SU-DHL-6 (cell line): ENCODE measurements around the gene TESK2.

Experiments
- H2AFZ ChIP-seq: fragments of 200-600 bp; sonication (generic); 2 replicates; pipeline ENCODE4 v1.6.1; 2014; ENCODE audit warnings: low read depth, mild to moderate bottlenecking, moderate library complexity, mixed read lengths, antibody characterized with exemption, low read length; ENCODE audit not compliant: severe bottlenecking
- H3F3A ChIP-seq: fragments of 200-600 bp; shearing (Covaris generic); 2 replicates; pipeline ENCODE4 v1.6.0; 2016; ENCODE audit warnings: antibody characterized with exemption, mild to moderate bottlenecking; ENCODE audit not compliant: insufficient read depth
- H3K27ac ChIP-seq: fragments of 200-600 bp; sonication (generic); 2 replicates; pipeline ENCODE4 v1.5.1; 2016; ENCODE audit warnings: low read depth, mild to moderate bottlenecking, low read length, moderate library complexity, mixed read lengths
- H3K27me3 ChIP-seq: fragments of 200-600 bp; sonication (generic), shearing (Covaris generic); 2 replicates; pipeline ENCODE4 v1.6.0; 2014; ENCODE audit warnings: mild to moderate bottlenecking, low read length
- H3K36me3 ChIP-seq: fragments of 200-600 bp; sonication (generic); 2 replicates; pipeline ENCODE4 v1.6.1; 2014; ENCODE audit warnings: mild to moderate bottlenecking, low read length, mixed read lengths
- H3K4me2 ChIP-seq: fragments of 300-600, 200-600 bp; shearing (Covaris generic), sonication (generic); 2 replicates; pipeline ENCODE4 v1.6.0; 2014; ENCODE audit warnings: low read length, low read depth, mild to moderate bottlenecking; ENCODE audit not compliant: poor library complexity, severe bottlenecking
- H3K4me3 ChIP-seq: fragments of 200-600 bp; sonication (generic); 2 replicates; pipeline ENCODE4 v1.5.1; 2014; ENCODE audit warnings: antibody characterized with exemption, low read length, mild to moderate bottlenecking, mixed read lengths; ENCODE audit not compliant: insufficient read depth, poor library complexity, severe bottlenecking
- H3K79me2 ChIP-seq: fragments of 200-600 bp; sonication (generic); 2 replicates; pipeline ENCODE4 v1.6.1; 2014; ENCODE audit warnings: mild to moderate bottlenecking, low read length, moderate library complexity; ENCODE audit not compliant: insufficient read depth
- H3K9ac ChIP-seq: fragments of 200-600 bp; sonication (generic); 2 replicates; pipeline ENCODE4 v1.7.0; 2014; ENCODE audit warnings: mild to moderate bottlenecking, low read length
- H3K9me2 ChIP-seq: fragments of 200-600 bp; sonication (generic); replicated peaks from 2 replicates; pipeline ENCODE4 v1.6.1; 2014; ENCODE audit warnings: low read length; ENCODE audit not compliant: insufficient read depth
- H3K9me3 ChIP-seq: fragments of 200-600 bp; sonication (generic); 2 replicates; pipeline ENCODE4 v1.6.1; 2014; ENCODE audit warnings: low read length, mixed read lengths; ENCODE audit not compliant: insufficient read depth
- H4K20me1 ChIP-seq: fragments of 200-600 bp; sonication (generic); 2 replicates; pipeline ENCODE4 v1.6.1; 2014; ENCODE audit warnings: low read depth, mild to moderate bottlenecking, antibody characterized with exemption, low read length, moderate library complexity, mixed read lengths
- CTCF ChIP-seq: fragments of 200-600 bp; sonication (generic); IDR thresholded peaks from one replicate; pipeline ENCODE4 v1.5.1; 2017; ENCODE audit warnings: antibody characterized with exemption, mild to moderate bottlenecking, low read length, moderate library complexity; ENCODE audit not compliant: insufficient read depth, poor library complexity, severe bottlenecking
- EZH2phosphoT487 ChIP-seq: fragments of 200-600 bp; sonication (generic), shearing (Covaris generic); conservative IDR thresholded peaks from 2 replicates; pipeline ENCODE4 v1.6.1; 2018; ENCODE audit warnings: mild to moderate bottlenecking, antibody characterized with exemption, low read length, moderate library complexity, mixed read lengths

Gene TESK2

DNA sequence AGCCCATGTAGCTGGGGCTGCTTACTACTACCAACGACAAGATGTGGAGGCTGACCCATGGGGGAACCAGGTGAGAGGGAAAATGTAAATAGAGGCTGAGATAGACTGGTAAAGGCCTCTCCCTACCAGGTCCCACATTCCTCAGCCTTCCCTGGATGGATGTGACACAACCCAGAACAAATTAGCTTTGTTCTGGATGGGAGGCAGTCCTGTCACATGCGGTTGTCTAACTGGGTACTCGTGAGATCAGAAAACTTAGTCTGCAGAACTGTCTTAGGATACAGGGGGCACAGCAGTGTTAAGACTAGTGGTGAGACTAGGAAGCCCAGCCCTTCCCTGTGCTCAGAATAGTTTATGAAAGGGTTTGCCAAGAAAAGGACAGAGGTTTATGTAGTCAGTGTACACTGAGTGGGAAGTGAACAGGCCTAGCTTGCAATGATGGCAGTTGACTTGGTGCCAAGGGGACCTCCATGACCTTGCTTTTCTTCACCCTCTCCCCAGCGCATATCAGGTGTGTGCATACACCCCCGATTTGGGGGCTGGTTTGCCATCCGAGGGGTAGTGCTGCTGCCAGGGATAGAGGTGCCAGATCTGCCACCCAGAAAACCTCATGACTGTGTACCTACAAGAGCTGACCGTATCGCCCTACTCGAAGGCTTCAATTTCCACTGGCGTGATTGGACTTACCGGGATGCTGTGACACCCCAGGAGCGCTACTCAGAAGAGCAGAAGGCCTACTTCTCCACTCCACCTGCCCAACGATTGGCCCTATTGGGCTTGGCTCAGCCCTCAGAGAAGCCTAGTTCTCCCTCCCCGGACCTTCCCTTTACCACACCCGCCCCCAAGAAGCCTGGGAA is 17.6 kb upstream of the TESK2 start:
- Histone ChIP-seq H2AFZ (no peak overlapping the region), H3F3A (peaks cover 29% of the 10 kb centered on the region), H3K4me2 (no peak overlapping the region)

DNA sequence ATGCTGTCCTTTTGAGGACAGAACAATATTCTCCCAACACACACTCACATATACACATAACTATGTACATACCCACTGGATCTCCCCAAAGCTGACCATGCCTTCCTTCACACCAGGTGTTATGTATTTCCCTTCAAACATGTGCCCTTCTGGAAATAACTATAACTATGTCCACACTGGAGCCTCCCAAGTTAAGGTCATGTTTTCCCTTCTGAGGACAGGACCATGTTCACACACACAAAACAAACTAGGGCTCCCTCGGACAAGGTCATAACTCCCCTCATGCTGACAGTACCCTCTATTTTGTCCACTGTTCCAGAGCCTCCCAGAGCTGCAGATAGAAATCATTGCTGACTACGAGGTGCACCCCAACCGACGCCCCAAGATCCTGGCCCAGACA is 16.9 kb upstream of the TESK2 start:
- H3K9me2 ChIP-seq, result no peaks in the 10 kb centered on the region
- H3K36me3 ChIP-seq, result peaks cover 11% of the 10 kb centered on the region
- no peak overlapping the region for H3K4me3 ChIP-seq
- no peaks in the 10 kb centered on the region for H4K20me1 ChIP-seq
- no peak overlapping the region for H3K4me2 ChIP-seq
- no peaks in the 10 kb centered on the region for H3K27me3 ChIP-seq
- H3K9ac ChIP-seq, result no peak overlapping the region
- H2AFZ ChIP-seq, result no peak overlapping the region
- H3K9me3 ChIP-seq, result no peaks in the 10 kb centered on the region
- H3F3A ChIP-seq, result peaks cover 25% of the 10 kb centered on the region
- H3K79me2 ChIP-seq, result no peaks in the 10 kb centered on the region
- H3K27ac ChIP-seq, result no peak overlapping the region
- TF ChIP-seq CTCF (no peak), EZH2phosphoT487 (no peak)

More for the DNA sequence above, 17.6 kb upstream of the TESK2 start:
- Histone ChIP-seq H3K9ac (no peak overlapping the region), H3K4me3 (no peak overlapping the region), H3K79me2 (no peaks in the 10 kb centered on the region), H3K27ac (no peak overlapping the region), H4K20me1 (no peaks in the 10 kb centered on the region), H3K9me2 (no peaks in the 10 kb centered on the region), H3K9me3 (no peaks in the 10 kb centered on the region), H3K27me3 (no peaks in the 10 kb centered on the region), H3K36me3 (peaks cover 15% of the 10 kb centered on the region)
- no peak for TF ChIP-seq EZH2phosphoT487
- TF ChIP-seq CTCF, result no peak

DNA sequence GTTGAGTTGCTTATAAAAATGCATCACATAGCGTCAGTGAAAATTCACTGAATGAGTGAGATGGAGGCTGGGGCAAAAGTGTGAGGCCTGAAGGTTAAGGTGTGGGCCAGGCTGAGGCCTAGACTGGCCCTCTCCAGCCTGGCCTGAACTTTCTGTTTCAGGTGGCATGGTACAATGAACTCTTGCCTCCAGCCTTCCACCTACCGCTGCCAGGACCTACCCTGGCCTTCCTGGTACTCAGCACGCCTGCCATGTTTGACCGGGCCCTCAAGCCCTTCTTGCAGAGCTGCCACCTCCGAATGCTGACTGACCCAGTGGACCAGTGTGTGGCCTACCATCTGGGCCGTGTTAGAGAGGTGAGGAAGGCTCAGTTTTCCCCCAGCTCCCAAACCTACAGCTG is 16.2 kb upstream of the TESK2 start:
- no peak for TF ChIP-seq CTCF
- no peak for TF ChIP-seq EZH2phosphoT487
- no peaks in the 10 kb centered on the region for H3K27me3 ChIP-seq
- H3F3A ChIP-seq, result peaks cover 19% of the 10 kb centered on the region
- no peaks in the 10 kb centered on the region for H3K79me2 ChIP-seq
- peaks cover 11% of the 10 kb centered on the region for H3K36me3 ChIP-seq
- H4K20me1 ChIP-seq, result no peaks in the 10 kb centered on the region
- no peaks in the 10 kb centered on the region for H3K9me2 ChIP-seq
- H3K9ac ChIP-seq, result no peak overlapping the region
- H3K4me3 ChIP-seq, result no peak overlapping the region
- H3K9me3 ChIP-seq, result no peaks in the 10 kb centered on the region
- no peak overlapping the region for H2AFZ ChIP-seq
- H3K4me2 ChIP-seq, result no peak overlapping the region
- H3K27ac ChIP-seq, result no peak overlapping the region
